Loucy (cell line): ENCODE data around the gene RAB27B.

Experiments used
- EZH2phosphoT487 ChIP-seq: fragments of 200-600 bp; IDR thresholded peaks from 2 replicates; pipeline ENCODE4 v1.6.1; 2018; ENCODE audit warnings: antibody characterized with exemption, mild to moderate bottlenecking, moderate library complexity, borderline replicate concordance
- TF ChIP-seq, protein P1 (sequence below): fragments of 200-600 bp; sonication (generic); conservative IDR thresholded peaks from 2 replicates; pipeline ENCODE4 v1.5.1; 2014; ENCODE audit warnings: mild to moderate bottlenecking, antibody characterized with exemption, low read length

DNA sequence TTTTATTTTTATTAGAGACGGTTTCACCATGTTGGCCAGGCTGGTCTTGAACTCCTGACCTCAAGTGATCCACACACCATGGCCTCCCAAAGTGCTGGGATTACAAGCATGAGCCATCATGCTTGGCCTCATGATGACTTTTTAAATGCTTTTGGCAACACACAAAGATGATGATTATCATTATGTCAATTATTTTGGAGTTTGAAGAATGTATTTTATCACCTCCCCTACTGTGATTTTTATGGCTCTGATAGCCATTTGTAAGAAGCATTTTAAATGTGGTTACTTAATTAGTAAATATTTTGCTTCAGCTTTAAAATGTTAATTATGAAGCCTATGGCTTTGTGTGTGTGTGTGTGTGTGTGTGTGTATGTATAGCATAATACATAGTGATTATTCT, 45.1 kb upstream of the RAB27B start:
- TF ChIP-seq, protein P1, sequence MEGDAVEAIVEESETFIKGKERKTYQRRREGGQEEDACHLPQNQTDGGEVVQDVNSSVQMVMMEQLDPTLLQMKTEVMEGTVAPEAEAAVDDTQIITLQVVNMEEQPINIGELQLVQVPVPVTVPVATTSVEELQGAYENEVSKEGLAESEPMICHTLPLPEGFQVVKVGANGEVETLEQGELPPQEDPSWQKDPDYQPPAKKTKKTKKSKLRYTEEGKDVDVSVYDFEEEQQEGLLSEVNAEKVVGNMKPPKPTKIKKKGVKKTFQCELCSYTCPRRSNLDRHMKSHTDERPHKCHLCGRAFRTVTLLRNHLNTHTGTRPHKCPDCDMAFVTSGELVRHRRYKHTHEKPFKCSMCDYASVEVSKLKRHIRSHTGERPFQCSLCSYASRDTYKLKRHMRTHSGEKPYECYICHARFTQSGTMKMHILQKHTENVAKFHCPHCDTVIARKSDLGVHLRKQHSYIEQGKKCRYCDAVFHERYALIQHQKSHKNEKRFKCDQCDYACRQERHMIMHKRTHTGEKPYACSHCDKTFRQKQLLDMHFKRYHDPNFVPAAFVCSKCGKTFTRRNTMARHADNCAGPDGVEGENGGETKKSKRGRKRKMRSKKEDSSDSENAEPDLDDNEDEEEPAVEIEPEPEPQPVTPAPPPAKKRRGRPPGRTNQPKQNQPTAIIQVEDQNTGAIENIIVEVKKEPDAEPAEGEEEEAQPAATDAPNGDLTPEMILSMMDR: no peak
- TF ChIP-seq EZH2phosphoT487: no peak
